NCI-H2107 treated with DMSO at 0.1 percent for 48 hours (cell line): ENCODE data around the gene FBLN1.
"Not testable (repeated sequence)": the region's sequence is repeated elsewhere in the genome, so short reads cannot be mapped to it uniquely, and the experiment has no call there.

Experiments
- DNase-seq: peaks from one replicate; lab custom pipeline; 2025; ENCODE audit not compliant: unreplicated experiment; lab: John Stamatoyannopoulos, UW

FBLN1 gene

GRCh38 chr22:45582236-45582954 lies 79.7 kb downstream of the FBLN1 start:
- no peak for DNase-seq

- DNase-seq, result no peak
These were observed 80.3 kb downstream of the FBLN1 start for GRCh38 chr22:45582955-45583320.

- no peak for DNase-seq
These were observed 80.8 kb downstream of the FBLN1 start for GRCh38 chr22:45583504-45583903.

DNA sequence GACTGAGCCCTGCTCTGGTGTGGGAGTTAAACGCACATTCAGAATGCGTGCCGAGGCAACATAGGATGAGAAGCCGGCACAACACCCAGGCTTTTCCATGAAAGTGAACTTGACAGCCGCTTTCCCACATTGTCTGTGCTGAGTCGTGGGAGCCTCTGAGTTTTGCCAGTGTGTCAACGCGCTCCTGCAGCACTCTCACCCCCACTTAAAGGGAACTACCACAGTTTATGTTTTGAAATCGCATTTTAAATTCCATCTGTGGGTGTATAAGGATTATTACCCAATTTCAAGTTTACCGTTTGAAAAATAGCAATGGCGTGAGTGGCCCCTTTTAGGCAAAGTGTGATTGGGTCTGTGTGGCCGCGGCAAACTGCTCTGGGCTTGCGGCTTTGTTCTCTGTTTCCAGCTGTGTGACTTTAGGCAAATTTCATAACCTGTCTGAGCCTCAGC lies 81.5 kb downstream of the FBLN1 start:
- no peak for DNase-seq

- no peak for DNase-seq
These were observed 82.1 kb downstream of the FBLN1 start for GRCh38 chr22:45584621-45585436.

DNA sequence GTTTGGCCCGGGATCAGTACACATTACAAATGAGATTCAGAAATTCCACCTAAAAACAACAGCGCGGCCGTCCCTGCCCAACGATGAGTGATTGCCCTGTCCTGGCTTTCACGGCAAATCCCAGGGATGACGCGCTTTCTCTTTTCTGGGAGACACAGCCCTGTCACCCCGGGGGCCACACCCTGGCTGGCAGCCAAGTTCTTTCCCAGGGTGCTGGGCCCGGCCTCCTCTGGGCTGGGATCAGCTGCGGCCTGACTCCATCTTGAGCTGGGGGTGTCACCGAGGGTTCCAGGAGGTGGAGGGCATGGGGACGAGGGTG lies 82.7 kb downstream of the FBLN1 start:
- no peak for DNase-seq

DNA sequence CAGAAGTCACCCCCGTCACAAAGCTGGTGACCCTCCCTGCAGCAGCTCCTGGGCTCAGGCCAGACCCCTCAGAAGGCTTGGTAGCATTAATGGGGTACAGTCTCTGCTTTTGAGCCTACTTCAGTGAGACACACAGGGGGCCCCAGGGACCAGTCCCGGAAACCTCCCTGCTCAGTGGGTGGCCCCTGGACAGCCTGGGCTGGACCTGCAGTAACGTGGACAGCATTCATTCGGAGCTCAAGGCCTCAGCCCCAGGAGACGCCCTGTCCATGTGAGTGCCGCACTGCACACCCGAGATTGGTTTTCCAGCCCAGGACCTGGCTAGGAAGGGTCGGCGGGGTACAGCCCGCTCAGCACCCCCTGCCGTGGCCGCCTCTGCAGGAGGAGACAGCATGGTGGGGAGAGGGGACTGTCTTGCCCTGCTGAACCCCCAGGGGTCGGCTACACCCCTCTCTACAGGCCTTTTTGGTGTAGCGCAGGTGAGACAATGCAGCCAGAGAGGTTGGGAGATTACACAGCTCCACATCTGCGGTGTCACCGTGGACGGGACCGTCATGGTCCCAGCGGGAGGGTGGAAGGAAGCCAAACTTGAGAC lies 83.4 kb downstream of the FBLN1 start:
- DNase-seq, result no peak

GRCh38 chr22:45586651-45587405 lies 84.1 kb downstream of the FBLN1 start:
- DNase-seq, result no peak

- DNase-seq, result no peak
These were observed 85.2 kb downstream of the FBLN1 start for GRCh38 chr22:45587638-45588505.

DNA sequence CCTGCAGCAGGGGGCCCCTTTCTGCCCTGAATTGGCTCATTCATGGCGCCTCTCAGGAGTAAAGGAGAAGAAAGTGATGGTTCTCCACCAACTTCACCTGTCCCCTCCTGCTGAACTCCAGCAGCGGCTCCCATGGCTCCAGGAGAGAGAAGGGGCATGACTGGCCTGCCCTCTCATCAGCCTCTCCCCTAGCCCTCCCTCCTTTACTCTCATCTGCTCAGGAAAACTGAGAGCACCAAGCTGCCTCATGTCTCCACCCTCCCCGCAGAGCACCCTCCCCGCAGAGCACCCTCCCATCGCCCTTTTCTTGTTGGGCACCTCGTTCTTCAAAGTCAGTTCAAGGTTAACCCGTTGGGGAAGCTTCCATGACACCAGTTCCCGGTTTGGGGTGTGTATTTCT lies 86.9 kb downstream of the FBLN1 start:
- no peak for DNase-seq

- no peak for DNase-seq
These were observed 87.6 kb downstream of the FBLN1 start for GRCh38 chr22:45590262-45590661.

DNA sequence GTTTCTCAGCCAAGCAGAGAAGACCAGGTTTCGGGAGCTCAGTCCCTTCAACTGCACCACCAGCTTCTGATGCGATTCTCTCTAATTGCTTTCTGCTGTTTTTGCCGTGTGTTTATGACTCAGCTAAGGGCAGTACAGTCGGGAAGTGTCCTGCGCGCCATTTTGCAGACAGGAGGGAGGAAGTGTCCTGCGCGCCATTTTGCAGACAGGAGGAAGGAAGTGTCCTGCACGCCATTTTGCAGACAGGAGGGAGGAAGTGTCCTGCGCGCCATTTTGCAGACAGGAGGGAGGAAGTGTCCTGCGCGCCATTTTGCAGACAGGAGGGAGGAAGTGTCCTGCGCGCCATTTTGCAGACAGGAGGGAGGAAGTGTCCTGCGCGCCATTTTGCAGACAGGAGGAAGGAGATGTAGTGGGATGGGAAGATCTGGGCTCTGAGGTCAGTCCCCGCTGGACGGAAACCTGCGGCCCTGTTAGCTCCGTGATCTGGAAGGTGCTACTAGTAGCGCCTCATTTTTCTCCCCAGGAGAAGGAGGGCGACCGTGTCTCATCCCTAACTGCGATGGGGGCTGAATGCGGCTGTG lies 89.0 kb downstream of the FBLN1 start:
- not testable (repeated sequence) for DNase-seq

DNA sequence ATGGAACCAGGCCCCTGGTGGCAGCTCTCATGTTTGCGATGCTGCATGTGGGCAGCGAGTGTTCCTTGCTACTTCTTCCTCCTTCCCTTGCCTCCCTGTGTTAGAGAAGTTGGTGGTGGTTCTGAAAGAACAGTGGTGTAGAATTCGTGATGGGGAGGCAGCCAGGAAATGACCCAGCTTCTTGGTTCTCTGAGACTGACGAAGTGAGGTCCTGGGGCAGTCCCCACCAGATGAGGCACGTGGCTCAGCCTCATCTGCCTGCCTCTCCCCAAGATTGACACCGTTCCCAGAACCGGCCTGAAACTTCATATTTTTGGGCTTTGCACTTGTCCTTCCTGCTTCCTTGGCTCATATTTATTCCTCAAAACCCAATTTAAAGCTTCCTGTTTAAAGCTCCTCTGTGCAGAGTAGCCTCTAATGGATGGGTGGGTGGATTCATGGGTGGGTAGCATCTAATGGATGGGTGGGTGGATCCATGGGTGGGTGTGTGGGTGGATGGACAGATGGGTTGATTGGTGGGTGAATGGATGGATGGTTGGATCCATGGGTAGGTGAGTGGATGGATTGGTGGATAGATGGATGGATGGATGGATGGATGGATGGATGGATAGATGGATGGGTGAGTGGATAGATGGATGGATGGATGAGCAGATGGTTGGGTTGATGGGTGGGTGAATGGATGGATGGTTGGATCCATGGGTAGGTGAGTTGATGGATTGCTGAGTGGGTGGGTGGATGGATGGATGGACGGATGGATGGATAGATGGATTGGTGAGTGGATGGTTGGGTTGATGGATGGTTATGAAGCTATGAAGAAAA lies 91.6 kb downstream of the FBLN1 start:
- DNase-seq, result no peak

GRCh38 chr22:45597460-45598192 lies 94.9 kb downstream of the FBLN1 start:
- peak; percentile 21 for DNase-seq

DNA sequence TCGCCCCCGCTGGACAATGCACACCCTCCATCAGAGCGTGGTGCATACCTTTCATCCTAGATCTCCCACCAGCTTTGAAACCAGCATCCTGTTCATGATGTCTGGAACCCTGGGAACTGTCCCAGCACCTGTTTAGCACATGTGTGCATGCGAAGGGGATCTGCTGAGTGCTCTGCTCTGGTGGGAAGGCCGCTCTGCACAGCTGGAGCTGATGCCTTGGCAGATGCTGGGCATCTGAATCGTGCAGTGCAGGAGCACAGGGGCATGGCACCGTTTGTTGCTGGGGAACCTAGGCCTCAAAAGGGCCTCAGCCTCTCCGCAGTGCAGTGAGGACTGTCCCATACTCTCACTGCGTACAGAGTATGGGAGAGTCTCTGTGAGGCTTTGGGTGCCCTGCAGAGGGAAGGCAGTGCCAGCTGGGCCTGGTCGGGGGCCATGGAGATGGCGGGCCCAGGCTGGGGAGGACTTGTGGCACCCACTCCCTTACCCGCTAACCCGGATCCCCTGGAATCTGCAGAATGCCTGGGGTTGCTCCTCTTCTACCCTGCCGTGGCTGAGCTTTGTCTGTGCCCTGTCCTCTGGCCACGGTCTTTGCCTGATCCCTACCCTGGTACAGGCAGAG lies 96.0 kb downstream of the FBLN1 start:
- no peak for DNase-seq

- DNase-seq, result peak; percentile 48
These were observed 97.3 kb downstream of the FBLN1 start for GRCh38 chr22:45599836-45600577.
